HCEC 1CT (cell line): ENCODE measurements around the gene CST3.
"Not testable (repeated sequence)": the region's sequence is repeated elsewhere in the genome, so short reads cannot be mapped to it uniquely, and the experiment has no call there.

ENCODE experiments used
- DNase-seq: peaks from one replicate; pipeline ENCODE4 v3.0.0-alpha.2; 2017

Gene CST3

DNA sequence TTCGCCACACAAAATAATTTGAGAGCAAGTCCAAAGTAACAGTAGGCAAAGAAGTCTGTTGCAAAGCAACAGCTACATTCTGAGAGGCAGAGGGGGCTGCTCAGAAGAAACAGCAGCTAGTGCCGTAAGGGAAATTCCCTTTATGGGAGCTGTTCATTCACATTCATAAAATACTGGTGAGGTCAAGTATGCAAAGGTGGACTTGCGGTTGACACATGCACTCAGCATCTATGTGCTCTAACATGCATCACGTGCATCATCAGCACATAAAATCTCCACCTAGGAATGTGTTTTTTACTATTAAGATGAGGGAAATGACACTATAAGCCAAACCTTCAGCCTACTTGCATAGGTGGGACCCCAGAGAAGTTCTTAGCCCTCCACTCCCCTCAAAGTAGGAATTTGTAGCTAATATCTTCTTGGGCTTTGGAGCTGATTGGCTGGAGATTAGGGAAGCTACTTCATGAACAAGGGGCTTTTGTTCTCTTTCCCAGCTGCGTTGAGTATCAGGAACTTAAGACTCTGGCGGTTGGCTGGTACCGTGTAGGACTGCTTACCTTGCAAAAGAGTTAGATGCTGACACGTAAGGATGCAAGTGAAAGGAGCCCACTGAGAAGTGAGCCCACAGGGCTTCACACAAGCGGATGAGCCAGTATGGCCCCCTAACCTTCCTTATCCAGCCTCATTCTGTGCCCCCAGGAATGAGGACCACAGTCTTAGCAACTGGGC is 12.4 kb downstream of the CST3 start:
- no peak for DNase-seq

DNA sequence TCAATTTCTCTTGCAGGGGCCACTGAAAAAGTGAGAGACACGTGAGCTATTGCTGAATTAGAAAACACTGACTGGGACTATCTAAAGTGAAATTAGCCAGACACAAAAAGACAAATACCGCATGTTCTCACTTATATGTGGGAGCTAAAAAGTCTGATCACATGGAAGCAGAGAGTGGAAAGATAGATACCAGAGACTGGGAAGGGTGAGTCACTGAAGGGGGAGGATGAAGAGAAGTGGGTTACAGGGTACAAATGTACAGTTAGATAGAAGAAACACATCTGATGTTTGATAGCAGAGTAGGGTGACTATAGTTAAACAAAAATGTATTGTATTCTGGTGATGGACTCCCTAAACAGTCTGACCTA is 13.4 kb downstream of the CST3 start:
- peak; percentile 42 for DNase-seq

DNA sequence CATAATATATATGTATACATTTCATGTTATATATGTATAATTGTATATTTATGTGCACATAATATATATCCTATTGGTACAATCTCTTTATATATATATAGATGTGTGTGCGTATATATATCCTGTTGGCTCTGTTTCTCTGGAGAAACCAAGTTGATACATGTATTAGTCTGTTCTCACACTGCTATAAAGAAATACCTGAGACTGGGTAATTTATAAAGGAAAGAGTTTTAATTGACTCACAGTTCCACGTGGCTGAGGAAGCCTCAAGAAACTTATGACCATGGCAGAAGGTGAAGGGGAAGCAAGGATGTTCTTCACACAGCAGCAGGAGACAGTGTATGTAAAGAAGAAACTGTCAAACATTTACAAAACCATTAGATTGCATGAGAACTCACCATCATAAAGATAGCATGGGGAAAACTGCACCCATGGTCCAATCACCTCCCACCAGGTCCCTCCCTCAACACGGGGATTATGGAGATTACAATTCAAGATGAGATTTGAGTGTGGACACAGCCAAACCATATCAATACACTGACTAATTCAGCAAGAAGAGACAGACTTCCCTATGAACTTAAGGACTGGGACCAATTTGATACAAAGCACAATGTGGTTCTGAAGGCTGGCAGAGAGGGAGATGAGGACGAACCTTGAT is 14.0 kb downstream of the CST3 start:
- no peak for DNase-seq

DNA sequence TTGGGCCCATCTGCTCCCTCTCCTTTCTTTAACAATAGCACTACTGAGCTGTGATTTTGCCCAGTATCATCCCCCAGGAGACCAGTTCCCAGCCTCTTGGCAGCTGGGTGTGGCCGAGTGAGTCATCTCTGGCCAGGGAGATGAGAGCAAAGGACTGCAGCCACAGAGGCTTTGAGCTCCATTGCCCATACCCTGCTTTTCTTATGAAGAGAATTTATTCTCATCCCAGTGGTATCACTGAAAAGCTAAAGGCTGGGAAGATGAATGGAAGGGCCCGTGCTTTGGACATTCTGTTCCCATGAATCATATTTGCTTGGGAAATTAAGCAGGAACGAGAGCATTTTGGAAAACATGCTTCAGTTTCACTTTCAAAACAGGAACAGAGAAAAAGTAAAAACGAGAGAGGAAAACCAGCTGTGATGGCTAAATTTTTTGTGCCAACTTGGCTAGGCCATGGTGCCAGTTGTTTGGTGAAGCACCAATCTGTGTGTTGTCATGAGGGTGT is 14.9 kb downstream of the CST3 start:
- peak; percentile 94 for DNase-seq

DNA sequence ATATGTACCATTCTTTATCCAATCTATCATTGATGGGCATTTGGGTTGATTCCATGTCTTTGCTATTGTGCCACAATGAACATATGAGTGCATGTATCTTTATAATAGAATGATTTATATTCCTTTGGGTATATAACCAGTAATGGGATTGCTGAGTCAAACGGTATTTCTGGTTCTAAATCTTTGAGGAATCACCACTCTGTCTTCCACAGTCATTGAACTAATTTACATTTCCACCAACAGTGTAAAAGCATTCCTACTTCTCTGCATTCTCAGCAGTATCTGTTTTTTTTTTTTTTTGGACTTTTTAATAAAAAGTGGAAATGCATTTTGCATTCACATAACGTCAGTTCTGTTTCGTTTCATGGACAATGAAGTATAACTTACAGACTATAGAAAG is 15.4 kb downstream of the CST3 start:
- DNase-seq: not testable (repeated sequence)

DNA sequence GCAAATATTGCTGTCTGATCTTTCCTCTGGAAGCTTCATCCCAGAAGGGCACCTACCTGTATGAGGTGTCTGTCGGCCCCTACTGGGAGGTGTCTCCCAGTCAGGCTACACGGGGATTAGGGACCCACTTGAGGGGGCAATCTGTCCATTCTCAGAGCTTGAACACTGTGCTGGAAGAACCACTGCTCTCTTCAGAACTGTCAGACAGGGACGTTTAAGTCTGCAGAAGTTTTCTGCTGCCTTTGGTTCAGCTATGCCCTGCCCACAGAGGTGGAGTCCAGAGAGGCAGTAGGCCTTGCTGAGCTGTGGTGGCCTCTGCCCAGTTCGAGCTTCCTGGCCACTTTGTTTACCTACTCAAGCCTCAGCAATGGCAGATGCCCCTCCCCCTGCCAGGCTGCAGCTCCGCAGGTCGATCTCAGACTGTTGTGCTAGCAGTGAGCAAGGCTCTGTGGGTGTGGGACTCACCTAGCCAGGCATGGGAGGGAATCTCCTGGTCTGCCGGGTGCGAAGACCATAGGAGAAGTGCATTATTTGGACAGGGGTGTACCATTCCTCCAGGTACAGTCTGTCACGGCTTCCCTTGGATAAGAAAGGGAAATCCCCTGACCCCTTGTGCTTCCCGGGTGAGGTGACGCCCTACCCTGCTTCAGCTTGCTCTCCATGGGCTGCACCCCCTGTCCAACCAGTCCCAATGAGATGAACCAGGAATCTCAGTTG is 16.9 kb downstream of the CST3 start:
- DNase-seq: not testable (repeated sequence)

DNA sequence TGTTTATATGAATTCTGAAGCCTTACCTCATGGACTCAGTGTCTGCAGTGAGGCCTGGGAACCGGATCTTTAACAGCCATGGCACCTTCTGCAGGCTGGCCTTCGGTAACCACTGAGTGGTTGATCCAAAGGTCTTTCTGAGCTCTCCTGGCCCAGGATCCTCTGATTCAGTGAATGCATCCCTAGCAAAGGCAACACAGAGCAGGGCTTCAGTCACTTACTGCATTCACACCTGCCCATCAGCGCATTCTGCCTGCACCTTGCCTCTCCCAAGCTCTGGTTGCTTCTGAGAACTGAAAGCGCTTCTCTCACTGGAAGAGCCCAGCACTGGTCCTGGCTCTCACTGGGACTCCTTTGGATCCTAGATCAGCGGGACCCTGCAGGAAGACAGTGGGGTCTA is 23.6 kb downstream of the CST3 start:
- DNase-seq: no peak

DNA sequence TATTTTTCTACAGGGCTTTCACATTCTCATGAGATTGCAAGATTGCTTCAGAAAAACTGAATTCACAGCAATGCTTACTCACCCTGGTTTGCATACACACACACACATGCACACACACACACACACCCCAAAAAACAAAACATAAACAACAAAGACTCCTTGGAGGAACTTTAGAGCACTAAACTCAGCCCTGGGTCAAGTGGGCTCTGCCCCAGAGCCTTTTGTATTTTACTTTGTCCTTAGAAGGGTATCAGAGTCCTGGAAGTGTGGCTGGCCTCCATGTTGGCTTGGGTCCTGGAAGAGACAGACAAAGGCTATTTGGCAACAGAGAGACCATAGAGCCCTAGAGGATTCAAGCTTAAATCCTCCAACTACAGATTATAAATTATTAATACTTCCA is 24.1 kb downstream of the CST3 start:
- DNase-seq: no peak

DNA sequence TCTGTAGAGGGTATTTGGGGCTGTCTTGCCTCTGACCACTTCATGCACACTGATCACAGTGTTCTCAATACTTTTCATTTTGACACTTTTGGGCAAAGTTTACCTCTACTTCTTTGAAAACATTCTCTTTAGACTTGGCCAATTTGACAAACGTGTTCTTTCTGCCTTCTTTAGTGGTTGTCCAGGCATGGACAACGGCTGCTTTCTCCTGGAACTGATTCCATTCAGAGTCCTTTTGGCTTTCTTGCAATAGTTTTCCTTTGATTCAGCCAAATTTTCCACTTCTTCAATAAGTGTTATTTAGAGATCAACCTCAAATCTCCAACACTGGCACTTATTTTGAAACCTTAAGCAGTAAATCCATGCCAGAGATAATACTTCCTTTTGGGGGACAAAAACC is 25.4 kb downstream of the CST3 start:
- DNase-seq: no peak

DNA sequence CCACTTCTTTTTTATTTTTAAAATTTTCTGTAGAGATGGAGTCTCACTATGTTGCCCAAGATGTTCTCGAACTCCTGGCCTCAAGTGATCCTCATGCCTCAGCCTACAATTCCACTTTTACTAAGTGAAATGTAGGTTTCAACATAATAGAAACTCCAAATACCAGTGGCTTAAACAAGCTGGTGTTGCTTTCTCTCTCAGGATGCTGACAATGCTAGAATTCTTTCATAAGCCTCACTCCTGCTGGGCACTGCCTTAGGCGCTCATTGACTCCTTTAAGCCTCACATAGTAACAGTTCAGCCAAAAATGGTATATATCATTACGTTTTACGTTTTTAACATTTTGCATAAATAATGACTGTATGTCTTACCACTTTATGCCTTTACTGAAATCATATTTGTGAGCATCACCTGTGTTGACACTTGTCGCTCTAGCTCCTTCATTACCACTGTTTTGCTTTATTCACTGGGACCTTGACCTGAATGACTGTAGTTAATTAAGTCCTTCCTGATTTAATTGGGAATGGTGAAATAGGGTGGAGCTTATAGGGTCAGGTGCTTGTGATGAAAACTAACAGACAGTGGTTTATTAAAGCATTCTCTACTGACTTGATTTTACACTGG is 28.2 kb downstream of the CST3 start:
- no peak for DNase-seq

DNA sequence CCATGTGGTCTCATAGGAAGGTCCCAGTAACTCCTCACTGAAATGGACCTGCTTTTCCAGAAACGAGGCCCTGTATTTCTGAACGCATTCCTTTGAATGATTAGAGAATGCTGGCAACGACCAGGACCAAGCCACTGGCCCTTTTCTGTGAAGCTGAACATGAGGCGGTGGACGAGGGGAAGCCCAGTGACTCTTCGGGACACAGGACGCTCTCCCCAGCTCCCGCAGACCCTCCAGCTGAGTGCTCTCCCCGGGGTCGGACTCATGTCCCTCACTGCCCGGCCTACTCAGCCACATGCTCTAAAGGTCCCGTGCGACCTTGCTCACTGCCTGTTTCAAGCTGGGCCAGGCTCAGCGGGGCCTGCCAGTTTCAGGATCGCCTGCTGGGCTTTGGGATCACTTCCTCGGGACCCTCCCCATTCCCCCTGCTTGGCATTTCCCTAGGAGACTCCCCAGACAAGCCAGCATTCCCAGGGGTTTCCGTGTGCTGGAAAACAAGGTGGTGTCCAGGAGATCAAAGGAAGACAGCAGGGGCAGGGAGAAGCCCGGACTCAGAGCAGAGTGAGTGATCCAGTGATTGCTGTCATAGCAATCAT is 29.4 kb downstream of the CST3 start:
- no peak for DNase-seq

DNA sequence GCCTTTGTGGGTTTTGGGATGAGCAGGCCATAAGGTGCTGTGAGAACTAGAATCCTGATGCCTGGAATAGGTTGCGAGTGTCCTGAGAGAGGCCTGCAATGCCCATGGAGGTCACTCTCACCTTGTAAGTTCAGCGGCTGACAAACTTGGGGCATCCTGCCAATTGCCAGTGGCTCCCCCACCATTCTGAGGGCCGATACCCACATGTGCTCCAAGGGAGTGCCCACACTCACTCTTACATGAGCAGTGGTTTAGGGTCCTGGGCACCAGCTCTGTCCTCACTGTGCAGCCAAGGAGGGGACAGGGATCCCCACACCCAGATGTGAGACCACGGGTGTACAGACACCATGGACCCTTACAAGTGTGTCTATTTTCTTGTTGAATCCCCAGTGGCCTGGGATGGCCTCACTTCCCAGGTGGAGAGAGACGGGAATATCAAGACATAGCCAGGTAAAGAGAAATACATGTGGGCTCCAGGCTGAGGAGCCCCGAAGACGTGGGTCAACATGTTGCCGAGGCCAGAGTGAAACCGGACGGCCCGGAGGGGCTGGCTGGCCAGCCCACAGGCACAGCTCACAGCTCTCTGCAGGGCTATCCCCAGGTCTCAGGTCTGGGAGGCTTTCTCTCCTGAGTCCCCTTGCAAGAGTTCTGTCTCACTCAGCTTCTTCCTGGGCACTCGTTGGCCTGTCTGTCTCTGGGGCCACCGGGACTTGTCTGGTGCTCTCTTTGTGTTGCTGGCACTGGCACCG is 30.1 kb downstream of the CST3 start:
- DNase-seq: no peak

DNA sequence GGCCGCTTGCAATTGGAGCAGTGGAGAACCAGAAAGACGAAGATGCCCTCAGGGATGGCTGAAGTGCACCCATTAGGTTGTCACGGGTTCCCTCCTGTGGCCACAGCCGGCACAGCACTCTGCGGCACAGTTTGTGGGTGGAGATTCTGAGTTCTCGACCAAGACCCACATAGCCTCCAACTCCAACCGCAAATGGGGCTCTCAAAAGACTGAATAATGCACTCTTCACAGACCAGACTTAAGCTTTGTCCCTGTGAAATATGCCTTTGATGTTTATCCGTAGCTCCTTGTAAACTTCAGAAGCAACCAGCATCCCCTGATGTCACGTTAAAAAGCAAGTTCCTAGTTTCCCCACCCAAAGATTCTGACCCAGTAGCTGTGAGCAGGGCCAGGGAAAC is 31.1 kb downstream of the CST3 start:
- peak; percentile 50 for DNase-seq

DNA sequence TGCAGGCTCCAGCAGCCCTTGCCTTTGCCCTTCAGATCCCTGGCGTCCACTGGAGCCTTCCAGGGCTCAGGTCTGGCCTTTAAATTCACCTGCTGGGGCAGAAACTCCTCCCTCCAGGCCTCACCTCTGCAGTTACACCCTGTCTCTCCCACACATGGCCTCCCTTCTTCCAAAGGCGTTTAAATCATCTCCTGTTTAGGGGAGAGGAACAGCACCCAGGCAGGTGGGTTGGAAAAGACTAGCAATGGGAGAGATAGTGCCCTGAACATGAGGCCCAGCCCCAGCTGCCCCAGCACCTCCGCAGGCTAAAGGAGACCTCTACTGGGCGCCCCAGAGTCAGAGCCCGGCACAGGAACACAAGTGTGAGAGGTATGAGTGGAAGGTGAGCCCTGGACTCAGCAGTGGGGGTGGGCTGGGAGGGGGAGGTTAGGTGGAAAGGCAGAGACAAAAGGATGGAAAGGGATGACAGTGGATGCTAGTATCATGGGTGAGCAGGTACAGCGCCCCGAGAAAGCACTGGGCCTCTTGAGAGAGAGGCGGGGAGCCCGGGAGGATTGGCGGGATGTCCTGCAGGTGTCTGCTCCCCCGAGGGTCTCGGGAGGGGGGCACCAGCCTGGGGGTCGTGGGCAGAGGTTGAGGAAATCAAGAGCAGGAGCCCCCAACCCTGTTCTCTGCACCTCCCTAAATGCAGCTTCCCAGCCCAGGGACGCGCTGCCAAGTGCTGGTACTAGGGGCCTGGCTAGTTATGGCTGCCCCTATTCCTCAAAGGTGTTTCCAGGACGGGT is 31.7 kb downstream of the CST3 start, which contains the start of gene CST9:
Gene CST9, minus strand, starts transcription at position 51 of the 785 bp plus-strand sequence. CDS start 53 bp downstream, outside the sequence.
- no peak for DNase-seq

DNA sequence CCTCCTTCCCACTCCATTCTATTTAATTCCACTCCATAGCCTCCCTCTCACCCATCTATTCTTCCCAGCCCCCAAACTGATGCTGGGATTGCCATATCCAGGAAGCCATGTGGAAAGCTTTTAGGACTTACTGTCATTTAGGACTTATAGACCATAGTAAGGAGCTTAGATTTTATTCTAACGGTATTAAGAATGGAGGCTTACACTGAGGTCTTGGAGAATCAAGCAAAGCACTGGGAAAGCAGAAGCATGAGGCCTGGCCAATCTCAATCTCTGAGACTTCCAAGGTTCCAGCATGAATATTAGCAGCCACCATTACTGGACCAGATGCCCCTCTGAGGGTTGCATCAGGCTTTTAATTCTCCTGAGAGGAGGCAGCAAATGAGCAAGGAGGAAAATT is 33.4 kb downstream of the CST3 start:
- DNase-seq: no peak

DNA sequence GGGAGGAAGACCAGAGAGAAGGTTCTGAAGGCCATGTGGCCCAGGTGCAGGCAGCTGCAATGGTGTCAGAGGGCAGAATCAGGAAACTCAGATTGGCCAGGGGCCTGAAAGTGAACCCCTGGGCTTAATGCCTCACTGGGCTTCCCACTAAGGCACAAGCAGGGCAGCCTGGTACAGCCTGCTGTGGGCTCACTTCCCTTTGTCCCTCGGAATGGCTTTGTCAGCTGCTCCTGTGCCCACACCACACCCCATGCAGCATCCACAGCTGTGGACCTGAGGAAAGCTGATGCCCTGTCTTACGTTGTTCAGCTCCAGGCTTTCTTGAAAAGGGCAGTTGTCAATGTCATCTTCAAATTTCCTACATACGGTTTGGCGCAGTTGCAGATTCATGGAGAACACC is 34.4 kb downstream of the CST3 start:
- no peak for DNase-seq

DNA sequence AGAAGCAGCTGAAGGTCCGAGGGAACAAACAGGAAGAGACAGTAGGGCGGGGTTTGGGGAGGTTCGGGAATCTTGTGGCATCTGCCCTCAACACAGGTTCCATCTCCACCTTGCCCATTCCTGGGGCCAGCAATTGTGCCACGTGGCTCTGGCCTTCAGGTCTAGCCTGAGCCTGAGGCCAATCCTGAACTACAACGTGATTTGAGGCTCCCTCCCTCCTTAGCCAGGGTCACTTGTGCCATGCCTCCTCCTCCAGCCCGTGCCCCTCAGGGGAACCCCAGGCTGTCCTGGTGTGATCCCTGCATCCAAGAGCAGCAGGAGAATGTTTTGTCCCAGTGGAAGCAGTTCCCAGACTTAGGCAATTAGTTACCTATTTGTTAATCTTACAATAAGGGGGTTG is 35.1 kb downstream of the CST3 start:
- DNase-seq: no peak

DNA sequence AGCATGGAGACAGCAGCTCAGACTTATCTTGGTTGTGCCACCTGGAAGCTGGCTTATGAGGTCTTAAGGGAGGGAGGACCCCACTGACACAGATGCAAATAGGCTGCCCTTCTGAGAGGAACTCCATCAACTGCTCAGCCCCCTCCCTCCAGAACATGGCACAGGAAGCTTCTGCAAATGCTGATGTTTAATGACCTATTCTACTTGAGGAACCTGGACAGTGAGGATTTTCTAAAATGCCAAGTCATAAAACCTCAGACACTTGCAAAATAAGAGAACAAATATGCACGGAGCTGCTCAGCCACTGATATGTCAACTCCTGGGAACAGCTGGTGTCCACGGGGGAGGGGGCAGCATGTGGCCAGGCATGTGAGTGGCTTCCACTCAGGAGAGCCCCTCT is 35.5 kb downstream of the CST3 start:
- no peak for DNase-seq

DNA sequence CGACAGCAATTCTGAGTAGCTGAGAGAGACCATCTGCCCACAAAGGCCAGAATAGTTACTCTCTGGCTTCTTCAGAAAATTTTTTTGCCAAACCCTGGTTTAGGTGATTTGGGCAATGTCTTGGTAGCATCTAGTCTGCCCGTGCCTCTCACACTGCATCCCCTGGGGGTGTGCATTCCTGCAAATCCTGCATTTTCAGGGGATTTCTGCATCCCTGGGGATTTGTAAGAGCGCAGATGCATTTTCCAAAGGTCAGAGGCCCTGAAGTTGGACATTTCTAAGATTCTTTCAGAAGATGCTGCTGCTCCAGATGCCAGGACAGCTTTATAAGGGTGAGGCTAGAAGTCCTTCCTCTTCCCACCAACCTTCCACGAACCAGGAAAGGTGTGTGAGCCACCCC is 36.0 kb downstream of the CST3 start:
- DNase-seq: no peak

DNA sequence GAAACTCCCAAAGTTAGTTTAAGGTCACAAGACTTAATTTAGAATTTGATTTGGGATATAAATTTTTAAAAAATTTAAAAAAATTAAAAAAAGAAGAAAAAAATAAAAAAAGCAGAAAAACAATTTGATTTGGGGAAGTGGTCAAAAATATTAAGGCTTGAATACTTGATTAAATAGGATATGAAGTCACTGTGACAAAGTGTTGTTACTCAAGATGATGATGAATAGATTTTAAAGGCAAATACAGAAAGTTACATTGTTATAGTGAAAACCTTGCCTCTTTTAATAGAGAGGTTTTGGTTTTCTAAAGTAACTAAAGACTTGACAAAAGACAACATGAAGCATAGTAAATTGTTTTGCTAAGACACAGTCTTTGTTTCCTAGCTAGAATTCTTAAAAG is 39.3 kb downstream of the CST3 start:
- DNase-seq: no peak

DNA sequence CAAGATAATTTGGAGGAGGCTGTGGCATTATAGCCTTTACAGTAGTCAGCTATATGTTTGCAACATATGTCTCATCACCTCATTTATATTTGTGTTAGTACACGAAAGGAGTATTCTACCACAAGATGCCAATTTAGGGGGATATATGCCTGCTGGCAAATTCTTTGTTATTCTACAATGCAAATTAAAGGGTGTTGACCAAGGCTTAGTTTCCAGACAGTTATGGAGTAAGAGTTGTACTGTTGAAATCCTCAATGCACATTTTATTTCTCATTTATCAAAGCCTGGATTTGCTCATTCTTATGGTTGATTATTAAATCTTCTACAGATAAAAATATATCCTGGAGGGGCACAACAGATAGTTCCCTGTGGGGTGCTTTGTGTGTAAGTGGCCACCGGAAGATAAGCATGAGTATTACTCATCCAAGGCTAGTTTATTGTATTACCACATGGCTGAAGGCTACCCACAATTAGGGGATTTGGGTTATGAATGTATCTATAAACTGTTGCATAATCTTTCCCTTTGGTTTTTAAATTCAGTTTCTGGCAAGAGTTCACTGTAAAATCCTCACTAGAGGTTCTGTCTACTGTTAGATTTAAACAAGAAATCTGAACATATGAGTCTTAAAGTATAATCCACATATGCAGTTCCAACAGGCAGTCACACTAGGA is 41.0 kb downstream of the CST3 start:
- DNase-seq: no peak
